Effector memory CD4-positive, alpha-beta T cell (primary cell): ENCODE measurements around the gene PRKAG2.
"Not testable (repeated sequence)": the region's sequence is repeated elsewhere in the genome, so short reads cannot be mapped to it uniquely, and the experiment has no call there.

Experiments used
- DNase-seq, 3 donors: peaks; one replicate each; pipeline ENCODE4 v3.0.0-alpha.2; 2020
- H3K27ac ChIP-seq: 2 replicates; pipeline ENCODE4 v1.7.0; 2013; ENCODE audit warnings: mild to moderate bottlenecking, low read length, moderate library complexity; ENCODE audit not compliant: insufficient read depth, poor library complexity, severe bottlenecking
- H3K27me3 ChIP-seq: replicated peaks from 2 replicates; pipeline ENCODE4 v1.7.0; 2013; ENCODE audit warnings: mild to moderate bottlenecking, low read length; ENCODE audit not compliant: insufficient read depth, control insufficient read depth, poor library complexity, severe bottlenecking
- H3K36me3 ChIP-seq: 2 replicates; pipeline ENCODE4 v1.7.0; 2013; ENCODE audit warnings: mild to moderate bottlenecking, low read length, moderate library complexity; ENCODE audit not compliant: control insufficient read depth, insufficient read depth
- H3K4me1 ChIP-seq: 2 replicates; pipeline ENCODE4 v1.7.0; 2013; ENCODE audit warnings: low read length, mild to moderate bottlenecking; ENCODE audit not compliant: control insufficient read depth, insufficient read depth, poor library complexity, severe bottlenecking
- H3K4me3 ChIP-seq: 2 replicates; pipeline ENCODE4 v1.7.0; 2013; ENCODE audit warnings: low read length, low read depth, mild to moderate bottlenecking; ENCODE audit not compliant: insufficient read depth, poor library complexity, severe bottlenecking
- H3K9me3 ChIP-seq: 2 replicates; pipeline ENCODE4 v1.7.0; 2013; ENCODE audit warnings: mild to moderate bottlenecking, low read length, moderate library complexity; ENCODE audit not compliant: control insufficient read depth

The PRKAG2 gene

DNA sequence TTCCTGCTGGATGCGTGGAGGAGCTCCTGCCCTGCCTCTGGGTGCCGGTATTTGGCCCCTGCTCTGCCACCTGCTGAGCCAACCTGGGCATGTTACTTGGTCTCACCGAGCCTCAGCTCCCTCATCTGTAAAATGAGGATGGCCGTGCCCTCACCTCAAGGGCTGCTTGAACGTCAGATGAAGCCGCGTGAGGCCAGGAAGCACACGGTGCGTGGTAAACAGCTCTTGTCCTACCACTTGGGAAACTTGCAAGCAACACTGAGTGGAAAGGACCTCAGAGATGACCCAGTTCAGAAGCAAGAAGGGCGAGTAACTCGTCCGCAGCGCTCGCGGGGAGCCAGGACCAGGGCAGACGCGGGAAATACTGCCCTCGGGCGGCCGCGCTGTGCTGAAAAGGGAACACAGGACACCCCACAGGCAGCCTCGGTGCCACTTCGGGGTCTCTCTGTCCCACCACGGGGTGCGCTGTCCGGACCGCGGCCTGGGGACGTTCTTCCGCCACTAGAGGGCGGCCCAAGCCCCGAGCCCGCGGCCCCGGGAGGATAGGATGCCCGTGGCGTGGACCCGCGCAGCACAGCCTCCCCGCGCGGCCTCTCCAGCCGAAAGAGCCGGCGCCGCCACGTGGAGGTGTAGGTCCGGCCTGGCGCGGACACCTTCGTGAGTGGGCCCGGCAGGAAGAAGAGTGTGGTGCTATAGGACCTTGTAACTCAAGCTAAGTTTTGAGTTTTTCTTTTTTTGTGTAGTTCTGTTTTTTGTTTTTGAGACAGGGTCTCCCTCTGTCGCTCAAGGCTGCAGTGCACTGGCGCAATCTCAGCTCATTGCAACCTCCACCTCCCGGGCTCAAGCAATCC, 94.1 kb downstream of the PRKAG2 start:
- peaks cover 12% of the 10 kb centered on the region for H3K36me3 ChIP-seq
- H3K27ac ChIP-seq, result peak overlapping the region; percentile 42
- peak overlapping the region; percentile 57 for H3K4me3 ChIP-seq
- peak; percentile 20 to 37 (median 33) for DNase-seq
- no peaks in the 10 kb centered on the region for H3K9me3 ChIP-seq
- peaks cover 5% of the 10 kb centered on the region for H3K4me1 ChIP-seq
- H3K27me3 ChIP-seq, result no peaks in the 10 kb centered on the region

DNA sequence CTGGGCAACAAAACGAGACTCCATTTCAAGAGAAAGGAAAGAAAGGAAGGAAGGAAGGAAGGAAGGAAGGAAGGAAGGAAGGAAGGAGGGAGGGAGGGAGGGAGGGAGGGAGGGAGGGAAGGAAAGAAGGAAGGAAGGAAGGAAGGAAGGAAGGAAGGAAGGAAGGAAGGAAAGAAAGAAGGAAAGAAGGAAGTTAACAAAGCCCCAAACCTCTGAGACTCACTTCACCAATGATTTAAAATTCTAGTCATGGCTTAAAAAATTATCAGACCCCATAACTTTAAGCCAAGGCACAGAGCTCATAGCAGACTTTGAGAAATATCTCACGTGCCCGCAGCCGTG, 94.7 kb downstream of the PRKAG2 start:
- not testable (repeated sequence) for DNase-seq, H3K27ac ChIP-seq, H3K4me1 ChIP-seq, H3K9me3 ChIP-seq, H3K27me3 ChIP-seq
- Histone ChIP-seq H3K4me3 (peak overlapping the region; percentile 57), H3K36me3 (peaks cover 12% of the 10 kb centered on the region)

DNA sequence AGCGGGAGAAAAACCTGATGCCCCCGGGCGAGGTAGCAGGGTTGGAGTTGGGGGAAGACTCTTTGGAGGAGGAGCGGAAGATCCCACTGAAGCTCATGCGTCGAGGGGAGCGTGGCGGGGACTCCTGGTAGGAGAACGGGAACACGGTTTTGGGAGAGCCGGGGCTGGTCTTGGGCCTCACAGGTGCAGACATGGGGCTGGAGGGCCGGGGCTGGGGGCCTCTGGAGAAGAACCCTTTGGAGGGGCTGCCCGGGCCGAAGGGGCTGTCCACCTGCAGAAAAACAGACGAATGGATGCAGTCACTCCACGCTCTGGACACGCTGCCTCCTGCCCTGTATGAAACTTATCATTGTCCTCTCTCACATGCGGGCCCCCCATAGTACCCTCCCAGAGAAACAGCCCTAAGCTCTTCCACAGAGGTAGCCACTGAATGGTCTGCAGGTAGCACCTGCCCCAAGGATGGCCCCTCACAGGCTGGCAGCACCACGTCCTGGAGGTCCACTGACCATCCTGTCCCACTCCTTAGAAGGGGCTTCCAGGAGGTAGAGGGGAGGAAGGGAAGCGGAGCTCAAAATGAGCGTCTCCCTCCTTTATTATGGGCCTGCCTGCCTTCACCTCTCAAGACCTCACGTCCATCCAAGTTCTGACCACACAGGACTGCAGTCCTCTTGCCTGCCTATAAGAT, 95.6 kb downstream of the PRKAG2 start:
- H3K27me3 ChIP-seq, result no peaks in the 10 kb centered on the region
- H3K4me3 ChIP-seq, result no peak overlapping the region
- no peak overlapping the region for H3K27ac ChIP-seq
- peaks cover 12% of the 10 kb centered on the region for H3K36me3 ChIP-seq
- no peak for DNase-seq
- H3K4me1 ChIP-seq, result peaks cover 5% of the 10 kb centered on the region
- H3K9me3 ChIP-seq, result no peaks in the 10 kb centered on the region

DNA sequence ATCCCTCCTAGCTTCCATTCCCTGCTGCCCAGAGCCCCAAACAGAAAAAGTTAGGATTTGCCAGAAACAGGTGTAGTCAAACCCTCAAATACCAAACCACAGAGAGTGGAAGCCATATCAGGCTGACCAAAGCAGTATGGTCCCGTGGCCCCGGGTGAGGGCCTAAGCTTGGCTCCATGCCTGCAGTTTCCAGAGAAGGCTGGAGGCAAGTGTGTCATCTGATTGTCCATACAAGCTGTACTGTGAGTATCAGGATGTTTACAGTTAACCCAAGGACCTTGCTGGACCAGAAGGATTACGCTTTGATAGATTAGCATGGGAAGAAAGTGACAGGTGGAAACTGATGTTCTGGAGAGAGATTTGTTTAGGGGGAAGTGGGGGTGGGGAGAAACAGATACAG, 96.3 kb downstream of the PRKAG2 start:
- Histone ChIP-seq H3K4me3 (no peak overlapping the region), H3K27ac (no peak overlapping the region), H3K36me3 (peaks cover 12% of the 10 kb centered on the region), H3K27me3 (no peaks in the 10 kb centered on the region), H3K4me1 (peaks cover 5% of the 10 kb centered on the region), H3K9me3 (no peaks in the 10 kb centered on the region)
- DNase-seq, result no peak

- H3K27me3 ChIP-seq, result no peaks in the 10 kb centered on the region
- no peak overlapping the region for H3K4me3 ChIP-seq
- H3K27ac ChIP-seq, result no peak overlapping the region
- H3K36me3 ChIP-seq, result peaks cover 12% of the 10 kb centered on the region
- no peak for DNase-seq
- H3K9me3 ChIP-seq, result no peaks in the 10 kb centered on the region
- peaks cover 5% of the 10 kb centered on the region for H3K4me1 ChIP-seq
These were observed 97.2 kb downstream of the PRKAG2 start for GRCh38 chr7:151779678-151780077.

DNA sequence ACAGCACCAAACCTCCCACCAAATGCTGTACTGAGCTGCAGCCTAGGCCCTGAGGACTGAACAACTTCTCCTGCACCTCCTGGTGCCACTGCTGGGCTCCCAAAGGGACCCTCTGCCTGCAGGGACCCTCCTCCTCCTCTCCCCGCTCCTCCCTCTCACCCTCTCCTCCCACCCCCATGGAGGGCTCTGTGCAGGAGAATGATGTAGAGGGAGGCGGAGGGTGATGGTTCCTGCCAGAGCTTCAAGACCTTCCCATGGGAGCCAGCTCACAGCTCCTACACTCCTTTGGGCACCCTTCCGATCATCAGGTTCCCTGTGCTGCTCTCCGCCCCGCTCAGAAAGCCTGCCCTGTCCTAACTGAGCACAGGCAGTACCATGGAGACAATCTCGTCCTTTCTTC, 97.7 kb downstream of the PRKAG2 start:
- Histone ChIP-seq H3K36me3 (peaks cover 12% of the 10 kb centered on the region), H3K4me3 (no peak overlapping the region), H3K4me1 (peaks cover 5% of the 10 kb centered on the region), H3K27me3 (no peaks in the 10 kb centered on the region), H3K9me3 (no peaks in the 10 kb centered on the region), H3K27ac (no peak overlapping the region)
- no peak for DNase-seq

GRCh38 chr7:151777908-151778670, 98.8 kb downstream of the PRKAG2 start:
- Histone ChIP-seq H3K4me3 (no peak overlapping the region), H3K4me1 (peaks cover 5% of the 10 kb centered on the region), H3K27me3 (no peaks in the 10 kb centered on the region), H3K36me3 (peaks cover 12% of the 10 kb centered on the region), H3K9me3 (no peaks in the 10 kb centered on the region), H3K27ac (no peak overlapping the region)
- no peak for DNase-seq

DNA sequence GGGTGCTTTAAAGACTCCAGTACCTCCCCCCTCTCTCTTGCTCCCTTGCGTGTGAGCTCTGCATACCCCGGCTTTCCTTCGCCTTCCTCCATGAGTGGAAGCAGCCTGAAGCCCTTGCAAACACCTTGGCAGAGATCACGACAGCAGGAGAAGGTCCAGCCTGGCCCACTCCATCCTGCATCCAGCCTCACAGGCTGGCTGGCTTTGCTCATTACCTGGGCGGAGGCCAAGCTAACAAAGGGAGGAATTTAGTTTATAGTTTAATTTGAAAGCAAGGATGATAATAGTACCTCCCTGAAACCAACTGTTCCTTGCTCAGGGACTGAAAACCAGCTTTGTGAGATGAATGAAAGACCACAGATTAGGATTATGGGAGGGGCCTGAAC, 99.4 kb downstream of the PRKAG2 start:
- H3K27ac ChIP-seq, result no peak overlapping the region
- no peaks in the 10 kb centered on the region for H3K9me3 ChIP-seq
- H3K36me3 ChIP-seq, result peaks cover 12% of the 10 kb centered on the region
- H3K4me3 ChIP-seq, result no peak overlapping the region
- peaks cover 2% of the 10 kb centered on the region for H3K4me1 ChIP-seq
- no peaks in the 10 kb centered on the region for H3K27me3 ChIP-seq
- no peak for DNase-seq

- H3K36me3 ChIP-seq, result peaks cover 12% of the 10 kb centered on the region
- no peak overlapping the region for H3K27ac ChIP-seq
- DNase-seq, result no peak
- H3K27me3 ChIP-seq, result no peaks in the 10 kb centered on the region
- no peaks in the 10 kb centered on the region for H3K4me1 ChIP-seq
- no peaks in the 10 kb centered on the region for H3K9me3 ChIP-seq
- H3K4me3 ChIP-seq, result no peak overlapping the region
These were observed 99.9 kb downstream of the PRKAG2 start for GRCh38 chr7:151776876-151777494.
